ENCODE results near the gene ATXN7L2. TPM values are rescaled to one million over a fixed set of nuclear protein-coding genes. Genes with fewer than 3 reads are reported as not detected.

Gene ATXN7L2
- total and polyA plus RNA-seq, 10 of the 15 experiments (the other 5 are each of a cell fraction or from before 2014, with no cell fraction given), result 0.27 to 7.4 (median 4.9) TPM

DNA sequence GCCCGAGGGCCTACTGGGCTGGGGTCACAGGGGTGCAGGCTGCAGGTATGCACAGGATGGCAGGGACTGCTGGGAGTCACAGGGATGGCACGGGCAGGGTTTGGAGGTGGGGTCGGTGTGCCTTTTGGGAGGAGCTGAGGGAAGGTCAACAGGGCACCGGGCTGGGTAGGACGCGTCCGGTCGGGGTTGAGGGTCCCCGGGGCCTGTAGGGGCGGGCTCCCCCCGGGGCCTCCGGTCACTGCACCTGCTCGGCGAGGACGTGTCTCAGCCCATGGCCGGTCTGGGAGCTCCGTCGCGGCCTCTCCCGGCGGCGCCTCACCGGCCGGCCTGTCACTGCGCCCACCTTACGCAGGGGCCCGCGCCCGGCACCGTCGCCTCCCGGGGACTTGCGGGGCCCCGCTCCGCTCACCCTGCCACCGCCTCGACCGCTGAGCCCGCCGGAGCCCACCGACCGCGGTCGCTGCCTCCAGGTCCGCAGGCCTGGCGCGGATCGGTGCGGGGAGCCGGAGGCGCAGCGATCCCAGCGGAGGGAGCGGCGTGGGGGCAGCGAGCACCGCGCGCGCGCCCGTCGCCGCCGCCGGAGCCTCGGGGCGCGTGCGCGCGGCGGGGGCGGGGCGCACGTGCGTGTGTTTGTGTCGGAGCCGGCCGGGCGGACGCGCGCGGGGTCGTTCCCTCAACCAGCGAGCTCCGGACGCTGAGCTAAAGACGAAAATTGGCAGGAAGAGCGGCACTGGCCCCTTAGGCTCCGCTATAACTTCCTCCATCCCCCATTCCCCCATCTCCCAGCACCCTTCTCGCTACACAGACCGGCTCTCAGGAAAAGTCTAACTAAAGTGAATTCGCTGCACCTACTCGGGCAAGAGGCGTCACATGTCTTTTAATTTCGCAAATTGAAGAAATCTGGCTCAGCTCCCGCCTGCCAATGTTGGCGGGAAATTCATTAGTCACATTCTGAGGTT is 25.8 kb downstream of the ATXN7L2 start, which contains the start of gene AMIGO1:
Gene AMIGO1, minus strand, starts transcription at position 552 of the 959 bp plus-strand sequence. CDS start 815 bp downstream, outside the sequence.
- H4K20me1 ChIP-seq (ENCODE audit: control insufficient read depth, insufficient read depth), result no peaks in the 10 kb centered on the region
- peak within 1 kb of the TSS; percentile 96 for H3K4me2 ChIP-seq (ENCODE audit: control insufficient read depth, insufficient read depth)
- ChIA-PET RAD21 (ENCODE audit: unreplicated experiment) (interaction anchor here (1.3 to 1.8 kb wide), 5 partner anchors 20 to 232 kb away, joined by 3 to 8 read pairs (median 5); no protein-coding TSS in a partner anchor), SMC1A (ENCODE audit: uncharacterized antibody, unreplicated experiment) (interaction anchor here (15.8 kb wide), 1 partner anchor 18 kb away, joined by 205 read pairs; no protein-coding TSS in a partner anchor), POLR2A (no interaction called here), CTCF (interaction anchor here (19.4 to 26.7 kb wide), 2 partner anchors 15 to 22 kb away, joined by 240 to 1280 read pairs; partner anchors contain the start of genes CYB561D1 and GPR61)
- H3K36me3 ChIP-seq (ENCODE audit: control insufficient read depth in 2 of 2, insufficient read depth in 2 of 2, low read length in 1 of 2), result no peaks in the 10 kb centered on the region
- intact Hi-C loops (cut with micrococcal nuclease; ENCODE audit: unreplicated experiment) (no loop called here), in situ Hi-C loops (cut with MboI) (no loop called here)
- H3K9me3 ChIP-seq (replicated peaks; ENCODE audit: control insufficient read depth, insufficient read depth, low read length), result no peaks in the 10 kb centered on the region
- no peaks in the 10 kb centered on the region for H3K27me3 ChIP-seq (replicated peaks in 1 of 2; ENCODE audit: control insufficient read depth in 2 of 2, insufficient read depth in 2 of 2, low read length in 1 of 2)
- H3K79me2 ChIP-seq (ENCODE audit: control insufficient read depth, insufficient read depth, low read length), result no peaks in the 10 kb centered on the region
- 0 out of 2 replicates have a peak, but pooled peaks cover 3% of the 10 kb centered on the region for H3K4me1 ChIP-seq (ENCODE audit: control insufficient read depth, insufficient read depth, low read length)
- peak within 1 kb of the TSS; percentile 37; the same call in 1 of the 2 replicates for H3K9ac ChIP-seq (ENCODE audit: control insufficient read depth, insufficient read depth, low read length)
- no TSS peak for BruUV-seq (replicated peaks)
- peak within 1 kb of the TSS; percentile 69 for H3K4me3 ChIP-seq
- ATAC-seq, result peak; percentile 57
- no peak for DNase-seq (ENCODE audit: low read depth, low spot score)
- FAIRE-seq, result peak; percentile 7
- no peak within 1 kb of the TSS for H3K27ac ChIP-seq (ENCODE audit: control insufficient read depth, insufficient read depth)
- H2AFZ ChIP-seq (ENCODE audit: control insufficient read depth, low read depth, low read length), result peak within 1 kb of the TSS; percentile 85
- WGBS (ENCODE audit: insufficient coverage, insufficient replicate concordance, low lambda C conversion rate, missing lambda C conversion rate), result 3% methylated on average over 63 of the region's 100 CpGs
- TF ChIP-seq RB1 (IDR thresholded peaks at IDR 0.05; ENCODE audit: borderline replicate concordance), result peak; percentile 38; the same call in 1 of the 2 replicates
- TF ChIP-seq PML (IDR thresholded peaks at IDR 0.05; ENCODE audit: low read length), result no peak
- TF ChIP-seq SREBF1 (IDR thresholded peaks at IDR 0.05; ENCODE audit: low read length), result no peak
- peak in 1 of 2 experiments; percentile 27; a peak in 1 of 3 replicates for TF ChIP-seq EGR1 (IDR thresholded peaks at IDR 0.05; ENCODE audit: borderline replicate concordance in 1 of 2, low read depth in 2 of 2, low read length in 2 of 2)
- TF ChIP-seq CEBPB (IDR thresholded peaks at IDR 0.05; ENCODE audit: borderline replicate concordance in 1 of 2, low read depth in 2 of 2, low read length in 2 of 2), result no peak
- TF ChIP-seq MAX (IDR thresholded peaks at IDR 0.05; ENCODE audit: low read depth, low read length), result peak; percentile 17; the same call in 1 of the 2 replicates
- peak; percentile 94 to 99 for TF ChIP-seq BHLHE40 (IDR thresholded peaks at IDR 0.05; ENCODE audit: borderline replicate concordance in 1 of 2, low read depth in 2 of 2, low read length in 1 of 2)
- TF ChIP-seq, protein P1, sequence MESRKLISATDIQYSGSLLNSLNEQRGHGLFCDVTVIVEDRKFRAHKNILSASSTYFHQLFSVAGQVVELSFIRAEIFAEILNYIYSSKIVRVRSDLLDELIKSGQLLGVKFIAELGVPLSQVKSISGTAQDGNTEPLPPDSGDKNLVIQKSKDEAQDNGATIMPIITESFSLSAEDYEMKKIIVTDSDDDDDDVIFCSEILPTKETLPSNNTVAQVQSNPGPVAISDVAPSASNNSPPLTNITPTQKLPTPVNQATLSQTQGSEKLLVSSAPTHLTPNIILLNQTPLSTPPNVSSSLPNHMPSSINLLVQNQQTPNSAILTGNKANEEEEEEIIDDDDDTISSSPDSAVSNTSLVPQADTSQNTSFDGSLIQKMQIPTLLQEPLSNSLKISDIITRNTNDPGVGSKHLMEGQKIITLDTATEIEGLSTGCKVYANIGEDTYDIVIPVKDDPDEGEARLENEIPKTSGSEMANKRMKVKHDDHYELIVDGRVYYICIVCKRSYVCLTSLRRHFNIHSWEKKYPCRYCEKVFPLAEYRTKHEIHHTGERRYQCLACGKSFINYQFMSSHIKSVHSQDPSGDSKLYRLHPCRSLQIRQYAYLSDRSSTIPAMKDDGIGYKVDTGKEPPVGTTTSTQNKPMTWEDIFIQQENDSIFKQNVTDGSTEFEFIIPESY (IDR thresholded peaks at IDR 0.05), result no peak
- peak; percentile 73 for TF ChIP-seq IKZF1 (conservative IDR thresholded peaks at IDR 0.05)
- TF ChIP-seq CREM (IDR thresholded peaks at IDR 0.05; ENCODE audit: low read depth), result no peak
- TF ChIP-seq NFYA (IDR thresholded peaks at IDR 0.05; ENCODE audit: borderline replicate concordance, low read depth, low read length), result no peak
- no peak for TF ChIP-seq ATF7 (IDR thresholded peaks at IDR 0.05; ENCODE audit: low read depth)
- no peak; the same call in none of the 2 replicates for TF ChIP-seq GATAD2B (conservative IDR thresholded peaks at IDR 0.05; ENCODE audit: low read depth)
- 0 out of 2 replicates have a peak, but pooled peaks have one; percentile 53 for TF ChIP-seq NR2F1 (conservative IDR thresholded peaks at IDR 0.05)
- TF ChIP-seq POLR2AphosphoS2 (IDR thresholded peaks at IDR 0.05; ENCODE audit: low read depth, low read length), result no peak
- no peak for TF ChIP-seq SIX5 (IDR thresholded peaks at IDR 0.05; ENCODE audit: low read depth, low read length, severe bottlenecking)
- TF ChIP-seq BACH1 (IDR thresholded peaks at IDR 0.05; ENCODE audit: borderline replicate concordance), result peak; percentile 58; the same call in 1 of the 2 replicates
- no peak for TF ChIP-seq RCOR1 (conservative IDR thresholded peaks at IDR 0.05; ENCODE audit: low read depth, low read length)
- peak; percentile 46; the same call in 1 of the 2 replicates for TF ChIP-seq DPF2 (IDR thresholded peaks at IDR 0.05)
- no peak for TF ChIP-seq ZSCAN29 (IDR thresholded peaks at IDR 0.05)
- TF ChIP-seq KLF5 (IDR thresholded peaks at IDR 0.05; ENCODE audit: partially characterized antibody), result no peak

Measured in GM12878 (cell line).